Measurements from ENCODE around the gene LUZP1. TPM values are rescaled to one million over a fixed set of nuclear protein-coding genes. Genes with fewer than 3 reads are reported as not detected.
A peak's percentile ranks its signal among the peaks of the same experiment; 100 is the strongest.

Gene LUZP1
- total RNA-seq, 1 donor from 2014 or later: 54.3 TPM

DNA sequence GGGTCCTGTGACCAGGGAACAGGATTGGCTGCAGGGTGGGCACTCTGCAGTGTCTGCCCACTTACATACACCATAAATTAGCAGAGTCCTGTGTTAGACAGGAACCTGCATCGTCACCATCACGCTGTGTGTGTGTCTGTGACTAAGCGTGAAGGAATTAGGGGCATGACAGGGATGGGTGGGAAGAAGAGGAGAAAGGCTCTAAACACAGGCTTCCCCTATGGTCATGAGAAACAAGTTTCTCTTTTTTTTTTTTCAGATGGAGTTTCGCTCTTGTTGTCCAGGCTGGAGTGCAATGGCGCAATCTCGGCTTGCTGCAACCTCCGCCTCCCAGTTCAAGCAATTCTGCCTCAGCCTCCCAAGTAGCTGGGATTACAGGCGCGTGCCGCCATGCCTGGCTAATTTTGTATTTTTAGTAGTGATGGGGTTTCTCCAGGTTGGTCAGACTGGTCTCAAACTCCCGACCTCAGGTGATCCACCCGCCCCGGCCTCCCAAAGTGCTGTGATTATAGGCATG, 20.3 kb upstream of the LUZP1 start:
- DNase-seq (ENCODE audit: low read depth, low spot score): peak; percentile 67

DNA sequence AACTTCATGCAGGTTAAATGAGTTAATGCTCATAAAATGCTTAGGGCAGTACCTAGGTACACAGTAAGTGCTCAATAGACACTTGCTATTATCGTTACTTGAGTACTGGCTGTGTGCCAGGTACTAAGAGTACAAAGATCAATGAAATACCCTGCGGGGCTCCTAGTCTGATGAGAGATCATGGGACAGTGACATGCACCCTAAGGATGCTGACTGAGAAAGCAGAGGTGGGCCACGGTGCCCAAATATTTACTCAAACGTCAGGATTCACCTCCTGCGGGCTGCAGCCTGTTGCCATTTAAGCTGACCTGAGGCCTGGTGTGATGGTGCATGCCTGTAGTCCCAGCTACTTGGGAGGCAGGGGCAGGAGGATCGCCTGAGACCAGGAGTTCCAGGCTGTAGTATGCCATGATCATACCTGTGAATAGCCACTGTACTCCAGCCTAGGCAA, 19.8 kb upstream of the LUZP1 start:
- no peak for DNase-seq (ENCODE audit: low read depth, low spot score)

DNA sequence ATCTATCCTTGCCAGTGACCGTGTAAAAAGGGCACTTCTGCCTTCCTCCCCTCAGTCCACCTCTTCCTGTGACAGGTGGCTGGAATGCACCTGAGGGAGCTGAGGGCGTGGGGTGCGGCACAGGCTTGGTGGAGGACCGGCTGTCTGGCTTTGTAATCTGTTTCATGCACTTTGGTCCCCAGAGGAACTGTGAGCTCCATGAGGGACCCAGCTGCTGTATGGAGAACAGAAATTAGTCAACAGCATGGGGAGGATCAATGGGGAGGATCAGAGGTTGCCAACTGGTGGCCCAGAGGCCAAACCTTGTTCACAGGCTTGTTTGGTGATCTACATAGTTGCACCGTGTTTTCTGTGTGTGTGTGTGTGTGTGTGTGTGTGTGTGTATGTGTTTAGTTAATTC, 19.0 kb upstream of the LUZP1 start:
- no peak for DNase-seq (ENCODE audit: low read depth, low spot score)

DNA sequence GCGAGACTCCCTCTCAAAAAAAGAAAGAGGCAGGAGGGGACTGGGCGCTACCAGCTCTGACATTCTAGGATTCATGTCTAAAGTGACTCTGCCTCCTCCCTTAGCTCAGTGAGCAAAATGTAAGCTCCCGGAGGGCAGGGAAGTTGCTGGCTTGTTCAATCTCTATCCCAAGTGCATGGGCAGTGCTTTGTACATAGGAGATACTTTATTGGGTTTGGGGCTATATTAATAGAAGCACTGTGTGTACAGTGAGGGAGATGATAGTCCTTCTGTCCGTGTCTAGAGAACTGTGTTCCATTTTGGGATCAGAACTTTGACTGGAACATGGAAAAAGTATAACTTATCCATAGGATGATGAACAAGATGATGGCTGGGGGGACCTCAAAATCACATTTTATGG, 16.7 kb upstream of the LUZP1 start:
- no peak for DNase-seq (ENCODE audit: low read depth, low spot score)

DNA sequence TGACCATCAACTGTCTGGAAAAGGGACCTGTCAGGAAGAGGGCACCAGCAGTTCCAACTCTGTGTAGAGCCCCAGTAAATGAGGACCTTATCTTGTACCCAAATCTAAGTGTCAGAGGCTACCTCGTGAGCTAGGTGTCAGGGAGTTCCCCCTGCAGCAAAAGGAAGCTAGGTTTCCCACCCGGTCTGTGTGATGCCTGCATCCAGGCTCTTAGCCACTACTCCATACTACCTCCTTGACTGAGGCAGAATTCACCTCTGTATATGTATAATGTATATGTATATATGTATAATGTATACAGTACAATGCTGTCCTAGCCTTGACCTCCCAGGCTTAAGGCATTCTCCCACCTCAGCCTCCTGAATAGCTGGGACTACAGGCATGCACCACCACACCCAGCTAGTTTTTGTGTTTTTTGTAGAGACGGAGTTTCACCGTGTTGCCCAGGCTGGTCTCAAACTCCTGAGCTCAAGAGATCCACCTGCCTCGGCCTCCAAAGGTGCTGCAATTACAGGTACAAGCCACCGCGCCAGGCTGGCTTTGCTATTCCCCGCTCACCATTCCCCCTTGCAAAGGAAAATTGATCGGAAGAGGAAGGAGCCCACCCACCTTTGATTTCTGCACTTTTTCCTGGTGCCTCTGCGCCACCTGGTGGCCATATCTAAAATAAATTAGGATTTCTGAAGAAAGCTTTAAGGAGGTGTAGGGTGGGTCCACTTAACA, 15.7 kb upstream of the LUZP1 start:
- DNase-seq (ENCODE audit: low read depth, low spot score): no peak

DNA sequence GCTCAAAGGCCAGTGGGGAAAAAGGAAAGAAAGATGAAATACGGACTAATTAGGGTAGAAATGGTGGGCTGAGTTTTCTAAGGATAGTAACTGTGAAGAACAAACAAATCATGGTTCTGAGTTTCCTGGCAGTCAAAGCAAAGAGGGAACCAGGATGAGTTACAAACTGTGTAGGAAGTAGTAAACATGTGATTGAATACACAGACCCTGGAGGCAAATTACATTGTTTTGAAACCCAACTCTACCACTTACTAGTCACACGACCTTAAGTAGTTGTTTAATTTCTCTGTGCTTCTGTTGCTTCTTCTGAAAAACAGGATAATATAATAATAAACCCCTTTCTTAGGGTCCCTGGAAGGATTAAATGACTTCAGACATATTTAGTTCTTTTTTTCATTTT, 11.2 kb upstream of the LUZP1 start:
- DNase-seq (ENCODE audit: low read depth, low spot score): no peak

DNA sequence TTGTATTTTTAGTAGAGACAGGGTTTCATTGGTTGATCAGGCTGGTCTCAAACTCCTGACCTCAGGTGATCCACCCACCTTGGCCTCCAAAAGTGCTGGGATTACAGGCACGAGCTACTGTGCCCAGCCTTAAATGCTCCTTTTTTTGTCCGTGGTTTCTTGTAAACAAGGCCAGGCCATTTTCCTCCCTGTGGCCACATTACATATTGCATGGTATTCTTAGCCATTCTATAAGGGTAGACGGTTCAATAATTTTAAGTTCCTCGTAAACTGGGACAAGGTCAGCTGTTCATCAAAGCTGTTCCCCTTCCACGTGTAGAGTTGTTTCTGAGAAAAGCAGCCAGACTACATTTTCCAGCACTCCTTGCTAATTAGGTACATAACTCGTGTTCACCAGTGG, 10.3 kb upstream of the LUZP1 start:
- DNase-seq (ENCODE audit: low read depth, low spot score): no peak

DNA sequence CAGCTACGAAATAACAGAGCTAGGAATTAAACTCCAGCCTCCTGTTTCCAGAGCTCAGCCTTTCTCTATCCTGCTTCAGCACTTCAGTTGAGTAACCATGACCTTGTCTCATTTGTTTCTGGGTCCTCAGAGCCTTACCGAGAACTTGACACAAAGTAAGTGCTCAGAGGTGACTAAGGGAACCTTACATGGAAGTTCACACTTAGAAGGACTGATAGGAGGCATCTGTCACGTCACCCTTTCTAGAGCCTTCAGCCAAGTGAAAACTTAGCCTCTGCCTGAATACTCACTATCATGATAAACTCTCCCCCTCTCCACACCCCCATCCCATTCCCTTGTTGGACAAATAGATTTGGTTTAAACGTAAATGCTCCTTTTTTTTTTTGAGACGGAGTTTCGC, 9.8 kb upstream of the LUZP1 start:
- no peak for DNase-seq (ENCODE audit: low read depth, low spot score)

DNA sequence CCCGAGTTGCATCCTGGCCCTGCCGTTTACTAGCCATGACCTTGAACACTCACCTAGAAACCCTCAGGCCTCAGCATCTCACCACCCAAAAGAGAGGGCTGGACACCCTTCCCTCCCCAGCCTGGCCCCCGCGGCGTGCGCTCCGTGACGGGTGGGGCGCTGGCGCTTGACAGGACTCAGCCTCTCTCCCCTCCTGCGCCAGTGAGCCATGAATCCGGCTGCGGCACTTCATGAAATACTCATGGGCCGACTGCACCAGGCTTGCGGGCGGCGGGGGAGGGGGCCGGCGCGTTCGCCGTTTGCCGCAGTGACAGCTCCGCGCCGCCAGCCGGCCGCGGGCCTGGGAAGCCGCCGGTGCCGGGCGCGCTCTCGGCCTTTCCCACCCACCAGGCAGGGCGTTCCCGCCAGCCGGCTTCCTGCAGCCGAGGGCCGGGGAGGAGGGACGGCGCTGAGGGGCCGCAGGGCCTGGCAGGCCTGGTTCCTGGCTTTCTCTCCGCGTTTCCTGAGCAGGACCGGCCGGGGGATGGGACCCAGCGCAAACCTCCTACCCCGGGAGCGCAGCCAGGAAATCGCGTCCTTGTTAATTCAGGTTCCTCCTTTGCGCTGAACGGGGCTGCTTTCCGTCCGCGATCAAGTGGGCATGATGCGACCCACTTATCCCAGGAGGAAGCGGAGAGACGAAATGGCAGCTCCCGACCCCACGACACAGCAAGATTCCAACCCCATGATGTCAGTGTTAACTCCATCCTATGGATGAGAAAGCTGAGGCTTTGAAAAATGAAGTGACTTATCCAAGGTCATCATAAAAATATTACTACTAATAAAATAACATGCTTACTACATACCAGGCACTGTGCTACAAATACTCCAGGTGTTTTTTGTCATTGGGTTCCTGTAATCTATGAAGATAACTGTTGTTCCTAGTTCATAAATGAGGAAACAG, 9.1 kb upstream of the LUZP1 start:
- peak; percentile 80 for DNase-seq (ENCODE audit: low read depth, low spot score)

DNA sequence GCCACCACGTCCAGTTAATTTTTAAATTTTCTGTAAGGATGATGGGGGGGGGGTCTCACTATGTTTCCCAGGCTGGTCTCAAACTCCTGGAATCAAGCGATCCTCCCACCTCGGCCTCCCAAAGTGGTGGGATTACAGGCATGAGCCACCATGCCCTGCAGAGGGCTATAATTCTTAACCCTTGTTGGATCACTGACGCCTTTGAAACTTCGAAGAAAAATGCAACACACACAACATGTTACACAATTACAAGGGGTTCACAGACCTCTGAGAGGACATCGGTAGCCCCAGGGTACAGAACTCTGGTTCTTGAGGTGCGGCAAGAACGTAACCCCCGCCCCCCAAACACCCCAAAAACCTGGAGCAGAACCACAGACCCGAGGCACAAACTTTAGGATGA, 8.4 kb upstream of the LUZP1 start:
- DNase-seq (ENCODE audit: low read depth, low spot score): no peak

DNA sequence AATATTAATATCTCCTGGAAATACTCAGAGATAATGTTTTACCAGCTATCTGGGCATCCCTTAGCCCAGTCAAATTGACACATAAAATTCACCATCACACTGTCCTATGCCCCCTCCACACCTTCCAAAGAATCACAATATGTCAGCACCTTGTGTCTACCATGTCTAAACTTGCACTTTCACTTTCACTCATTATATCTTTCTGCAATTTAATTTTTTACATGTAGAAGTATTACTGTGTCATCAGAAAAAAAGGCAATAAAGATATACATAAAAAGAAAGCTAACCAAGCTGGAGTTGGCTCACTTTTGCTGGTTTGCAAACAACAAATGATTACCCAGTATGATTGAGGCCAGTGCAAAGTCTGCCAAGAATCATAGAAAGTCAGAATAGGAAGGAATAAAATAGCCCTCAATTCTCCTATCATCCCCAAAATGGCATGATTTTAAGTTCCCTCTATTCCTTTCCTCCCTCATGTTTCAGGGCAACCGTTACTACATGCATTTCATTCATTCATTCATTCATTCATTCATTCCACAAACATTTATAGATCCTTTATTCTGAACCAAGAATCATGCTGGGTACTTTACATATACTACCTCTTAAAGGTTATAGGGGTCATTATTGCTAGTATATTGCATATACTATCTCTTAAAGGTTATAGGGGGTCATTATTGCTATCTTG, 5.9 kb upstream of the LUZP1 start:
- no peak for DNase-seq (ENCODE audit: low read depth, low spot score)

DNA sequence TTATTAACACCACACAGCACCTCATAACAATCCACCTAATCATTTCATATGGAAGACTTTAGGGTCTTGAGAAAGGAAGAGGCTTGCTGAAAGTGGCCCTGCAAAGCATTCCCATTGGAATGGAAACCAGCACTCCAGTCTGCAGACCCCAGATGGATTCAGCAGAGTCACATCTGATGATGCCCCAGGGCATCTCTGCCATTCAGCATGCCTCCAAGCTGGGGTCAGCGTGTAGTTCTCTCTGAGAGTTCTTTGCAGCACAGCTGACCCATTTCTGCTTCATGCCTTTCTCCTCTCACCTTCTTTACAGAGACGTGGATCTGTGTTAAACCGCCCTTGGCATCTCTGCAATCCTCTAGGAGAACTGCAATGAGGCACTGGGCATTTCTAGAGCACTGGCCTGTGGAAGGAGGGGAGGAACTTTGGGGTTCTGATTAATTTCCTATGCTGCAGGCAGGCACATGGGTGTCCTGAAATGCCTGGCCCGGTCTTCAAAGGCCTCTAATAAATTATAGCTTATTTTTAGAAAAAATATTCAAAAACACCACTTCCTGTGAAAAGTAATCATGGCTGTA, 2.6 kb upstream of the LUZP1 start:
- no peak for DNase-seq (ENCODE audit: low read depth, low spot score)

DNA sequence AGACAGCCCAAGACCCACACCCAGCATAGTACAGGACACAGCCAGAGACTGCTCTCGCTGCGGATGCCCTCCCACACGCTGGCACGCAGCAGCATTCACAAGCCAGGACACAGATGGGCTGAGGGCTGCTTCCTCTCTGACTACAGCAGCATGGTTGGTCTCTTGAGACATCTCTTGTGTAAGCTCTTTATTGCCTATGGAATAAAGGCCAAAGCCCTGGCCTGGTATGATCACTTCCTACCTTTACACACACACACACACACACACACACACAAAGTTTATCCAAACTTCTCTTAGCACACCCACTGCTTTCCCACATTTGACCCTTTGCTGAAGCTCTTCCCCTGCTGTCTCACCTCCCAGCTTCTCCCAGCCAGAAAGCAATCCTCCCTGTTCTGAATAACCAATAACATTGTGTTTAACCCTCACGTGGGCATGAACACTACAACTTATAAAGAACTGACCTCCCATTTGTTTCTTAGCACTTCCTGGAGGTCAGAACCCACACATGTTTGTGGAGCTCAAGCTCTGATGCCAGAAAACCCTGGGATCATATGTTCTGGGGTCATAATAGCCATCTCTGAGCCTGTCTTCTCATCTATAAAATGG, 1.2 kb upstream of the LUZP1 start:
- DNase-seq (ENCODE audit: low read depth, low spot score): peak; percentile 78

DNA sequence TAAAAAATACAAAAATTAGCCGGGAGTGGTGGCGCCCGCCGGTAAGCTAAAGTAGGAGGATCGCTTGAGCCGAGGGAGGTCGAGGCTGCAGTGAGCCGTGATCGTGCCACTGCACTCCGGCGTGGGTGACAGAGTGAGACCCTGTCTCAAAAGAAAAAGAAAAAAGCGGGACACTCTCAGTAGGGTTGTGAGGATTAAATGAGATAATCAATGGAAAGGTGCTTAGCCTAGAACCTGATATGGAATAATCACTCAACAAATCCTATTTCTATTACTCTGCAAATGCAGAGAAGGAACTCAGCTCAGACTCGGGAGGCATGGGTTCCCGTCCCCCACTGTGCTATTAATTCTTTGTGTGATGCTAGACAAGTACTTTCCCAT, 529 bp upstream of the LUZP1 start:
- DNase-seq (ENCODE audit: low read depth, low spot score): no peak

DNA sequence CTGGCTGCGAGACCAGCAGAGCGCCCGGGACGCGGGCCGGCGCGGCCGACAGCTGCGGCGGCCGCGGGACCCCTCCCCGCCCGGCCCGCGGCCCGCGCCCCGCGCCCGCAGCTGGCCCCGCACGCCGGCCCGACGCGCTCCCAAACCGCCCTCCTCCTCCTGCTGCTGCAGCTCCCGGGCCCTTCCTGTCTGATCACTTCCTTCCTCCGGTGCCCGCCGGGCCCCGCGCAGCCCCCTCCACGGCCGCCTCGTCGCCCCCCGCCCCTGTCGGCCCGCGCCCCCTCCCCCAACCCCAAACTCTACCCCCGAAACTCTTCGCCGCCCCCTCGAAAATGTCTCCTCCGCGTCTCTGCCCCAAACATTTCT, 594 bp downstream of the LUZP1 start:
- no peak for DNase-seq (ENCODE audit: low read depth, low spot score)

DNA sequence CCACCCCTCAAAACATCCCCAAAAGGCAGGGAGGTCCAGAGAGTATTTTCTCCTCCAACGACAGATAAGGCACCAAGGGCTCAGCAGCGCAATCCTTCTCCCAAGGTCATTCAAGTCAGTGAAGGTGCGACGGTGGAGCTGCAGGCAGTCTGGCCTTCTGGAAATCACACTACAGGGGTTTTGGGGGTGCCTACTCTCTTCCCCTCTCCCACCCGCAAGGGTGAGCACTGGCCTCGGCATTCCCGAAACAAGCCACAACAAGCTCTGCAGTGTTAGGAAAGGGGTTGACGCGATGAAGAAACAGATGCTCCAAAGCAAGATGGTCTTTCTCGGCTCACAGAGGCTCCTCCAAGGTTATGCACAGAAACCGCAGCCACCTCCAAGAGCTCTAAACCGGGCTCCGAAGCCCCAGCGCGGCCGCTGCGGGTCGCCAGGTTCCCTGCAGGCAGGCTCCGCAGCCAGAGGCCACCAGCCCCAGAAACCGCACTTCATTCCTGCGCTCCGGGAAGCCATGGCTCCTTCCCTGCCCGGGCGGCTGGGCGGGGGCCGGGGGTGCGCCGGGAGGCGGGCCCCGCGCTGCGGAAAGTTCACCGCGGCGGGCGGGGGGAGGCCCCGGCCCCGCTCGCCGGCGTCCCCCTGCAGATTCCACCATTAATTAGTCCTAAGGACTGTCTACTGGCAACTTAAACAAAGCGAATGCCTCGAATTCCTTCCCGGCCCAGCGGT, 1.1 kb downstream of the LUZP1 start:
- DNase-seq (ENCODE audit: low read depth, low spot score): no peak

DNA sequence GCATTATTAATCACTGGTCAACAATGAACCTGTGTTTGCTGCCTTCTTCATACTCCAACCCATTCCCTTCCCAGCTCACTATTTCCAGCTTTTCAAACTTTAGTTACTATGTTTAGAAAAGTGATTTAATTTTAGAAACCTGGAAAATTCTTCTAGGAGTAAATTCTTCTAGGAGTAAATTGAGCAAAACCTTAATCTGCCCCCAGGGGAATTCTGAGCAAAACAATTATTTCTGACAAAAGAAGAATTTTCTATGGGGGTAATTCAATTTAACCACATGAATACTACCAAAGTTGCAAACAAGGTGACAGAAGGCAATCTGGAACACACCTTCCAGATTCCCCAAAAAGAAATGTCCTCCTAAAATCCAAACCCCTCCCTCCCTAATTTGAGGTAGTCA, 1.8 kb downstream of the LUZP1 start:
- DNase-seq (ENCODE audit: low read depth, low spot score): no peak

DNA sequence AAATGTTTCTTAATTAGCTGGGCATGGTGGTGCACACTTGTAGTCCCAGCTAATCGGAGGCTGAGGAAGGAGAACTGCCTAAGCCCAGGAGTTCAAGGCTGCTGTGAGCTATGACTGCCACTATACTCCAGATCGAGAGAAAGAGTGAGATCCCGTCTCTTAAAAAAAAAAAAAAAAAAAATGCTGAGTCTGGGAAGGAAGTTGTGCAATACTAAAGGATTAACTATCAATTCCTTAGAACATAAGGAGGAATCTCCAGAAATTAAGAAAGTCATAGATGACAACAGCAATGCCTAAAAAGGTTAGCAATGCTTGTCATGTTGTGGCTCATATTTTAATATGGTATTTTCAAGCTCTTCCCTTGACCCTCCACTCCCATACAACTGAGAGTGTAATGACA, 5.3 kb downstream of the LUZP1 start:
- DNase-seq (ENCODE audit: low read depth, low spot score): no peak

DNA sequence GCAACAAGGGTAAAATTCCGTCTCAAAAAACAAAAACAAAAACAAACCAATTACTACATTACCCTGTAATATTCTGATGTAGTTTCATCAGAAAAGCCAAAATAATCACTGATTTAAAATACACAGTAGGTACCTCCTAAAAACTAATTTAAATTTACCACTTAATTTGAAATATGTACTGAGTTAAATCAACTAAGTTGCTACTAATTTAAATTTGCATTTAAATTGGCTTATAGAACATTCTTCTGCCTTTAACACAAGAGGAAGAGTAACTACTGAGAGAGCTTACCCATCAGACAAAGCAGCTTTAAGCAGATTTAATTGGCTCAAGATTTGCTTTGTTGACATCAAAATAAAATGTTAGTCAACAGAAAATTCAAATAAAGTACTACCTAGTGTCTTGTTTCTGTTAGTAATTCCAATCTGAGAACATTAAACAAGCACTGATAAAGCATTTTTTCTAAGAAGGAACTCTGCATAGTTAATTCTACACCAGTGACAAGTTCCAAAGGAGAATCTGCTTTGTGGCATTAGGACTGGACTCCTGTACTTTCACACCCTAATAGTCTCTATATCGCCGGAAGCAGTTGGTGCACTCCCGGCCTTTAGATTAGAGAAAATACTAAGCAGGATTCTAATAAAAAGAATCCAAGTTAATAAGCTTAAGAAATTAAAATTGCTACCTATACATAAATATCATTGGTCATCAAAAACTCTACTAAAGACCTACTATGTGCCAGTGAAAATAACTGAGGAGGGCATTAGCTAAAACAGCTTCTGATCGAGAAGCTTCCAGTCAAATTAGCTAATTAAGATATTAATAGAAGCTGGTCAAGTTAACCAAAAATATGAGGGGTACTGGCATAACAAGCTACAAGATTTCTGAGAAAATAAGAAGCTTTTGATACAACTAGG, 8.4 kb downstream of the LUZP1 start:
- no peak for DNase-seq (ENCODE audit: low read depth, low spot score)

DNA sequence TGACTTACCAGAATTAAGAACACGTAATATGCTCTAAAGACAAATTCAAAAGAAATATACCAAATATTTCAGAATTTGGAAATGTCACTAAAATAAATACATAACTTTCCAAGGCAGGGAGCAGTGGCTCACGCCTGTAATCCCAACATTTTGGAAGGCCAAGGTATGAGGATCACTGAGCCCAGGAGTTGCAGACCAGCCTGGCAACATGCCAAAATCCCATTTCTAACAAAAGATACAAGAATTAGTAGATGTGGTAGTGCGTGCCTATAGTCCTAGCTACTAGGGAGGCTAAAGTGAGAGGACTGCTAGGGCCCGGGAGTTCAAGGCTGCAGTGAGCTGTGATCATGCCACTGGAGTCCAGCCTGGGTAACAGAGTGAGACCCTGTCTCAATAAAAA, 11.7 kb downstream of the LUZP1 start:
- no peak for DNase-seq (ENCODE audit: low read depth, low spot score)
